Hepatocyte (in vitro differentiated cells): ENCODE data around the gene CAMK1.

Experiments used
- CTCF ChIP-seq: fragments of 200-600 bp; sonication (generic); IDR thresholded peaks from 2 replicates; pipeline ENCODE4 v1.5.1; 2016; ENCODE audit warnings: antibody characterized with exemption, mild to moderate bottlenecking; ENCODE audit not compliant: poor library complexity
- EZH2 ChIP-seq: fragments of 200-600 bp; sonication (generic); IDR thresholded peaks from 2 replicates; pipeline ENCODE4 v1.6.1; 2016; ENCODE audit warnings: antibody characterized with exemption, mild to moderate bottlenecking, borderline replicate concordance

DNA sequence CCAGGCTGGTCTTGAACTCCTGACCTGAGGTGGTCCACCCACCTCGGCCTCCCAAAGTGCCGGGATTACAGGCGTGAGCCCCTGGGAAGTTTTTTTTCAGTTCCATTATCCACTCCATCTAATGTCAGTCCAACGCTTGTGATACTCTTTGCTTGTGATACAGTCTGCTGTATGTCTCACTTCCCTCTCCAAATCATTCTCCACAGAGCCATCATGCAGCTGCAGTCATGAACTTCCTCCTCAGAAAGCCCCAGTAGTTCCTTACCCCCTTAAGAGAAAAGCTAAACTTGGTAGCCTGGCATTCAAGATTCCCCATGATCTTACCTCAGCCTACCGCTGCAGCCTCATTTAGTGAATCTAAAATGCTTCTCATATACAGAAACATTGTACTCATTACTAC, 25.5 kb upstream of the CAMK1 start:
- no peak for TF ChIP-seq CTCF
- TF ChIP-seq EZH2 = no peak
